Hematopoietic multipotent progenitor cell (in vitro differentiated cells): Measurements from ENCODE around the gene ITSN2. TPM values are rescaled to one million over a fixed set of nuclear protein-coding genes. Genes with fewer than 3 reads are reported as not detected.
"Not testable (repeated sequence)": the region's sequence is repeated elsewhere in the genome, so short reads cannot be mapped to it uniquely, and the experiment has no call there.

ENCODE experiments used
- DNase-seq, 3 donors: peaks; one replicate each; pipeline ENCODE4 v3.0.0-alpha.2; 2011 to 2015; ENCODE audit warnings: low read depth in 2 of 3, low spot score in 2 of 3
- total RNA-seq: library from RNA; depleted of rRNA; stranded (reverse); fragments of >200 nt; gene quantifications from one replicate; pipeline ENCODE4 v1.2.3, GENCODE V29; 2012

The ITSN2 gene
- 63.6 TPM for total RNA-seq

DNA sequence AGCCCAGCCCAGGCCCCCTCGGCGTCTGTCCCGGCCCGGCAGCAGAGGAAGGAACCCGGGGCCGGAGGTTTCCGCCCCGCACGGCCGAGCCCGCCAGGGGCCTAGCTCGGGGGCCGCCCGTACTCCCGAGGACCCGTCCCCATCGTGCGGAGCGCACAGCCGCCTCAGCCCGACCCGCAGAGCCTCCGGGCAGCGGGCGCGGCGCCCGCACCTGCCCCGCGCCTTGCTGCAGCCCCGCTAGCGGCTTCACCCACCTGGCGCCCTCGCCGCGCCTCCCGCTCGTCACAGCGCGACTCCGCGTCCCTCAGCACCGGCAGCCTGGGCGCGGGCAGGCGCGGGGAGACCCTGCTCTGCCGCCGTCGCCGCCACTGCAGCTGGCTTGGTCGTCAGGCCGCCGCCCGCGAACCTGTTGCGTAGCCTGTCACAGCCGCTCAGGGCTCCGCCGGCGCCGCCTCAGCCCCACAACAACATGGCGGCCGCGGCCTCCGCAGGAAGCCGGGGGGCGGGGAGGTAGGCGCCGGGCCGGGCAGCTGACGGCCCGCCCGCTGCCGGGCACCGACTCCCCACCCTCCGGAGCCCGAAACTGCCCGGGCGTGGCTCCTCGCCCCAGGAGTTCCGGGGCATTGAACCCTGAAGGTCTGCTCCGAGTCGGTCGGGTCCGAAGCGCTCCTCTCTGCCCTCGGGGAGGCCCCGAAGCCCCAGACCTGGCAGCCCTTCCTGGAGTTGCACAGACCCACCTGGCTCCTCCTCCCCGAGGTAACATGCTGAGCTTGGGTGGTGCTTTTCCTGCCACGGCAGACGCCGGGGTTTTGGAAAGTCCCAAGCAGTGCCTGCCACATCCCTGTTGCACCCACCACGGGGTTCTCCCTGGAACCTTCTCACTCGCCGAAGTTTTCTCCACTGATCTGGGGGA lies at the start of gene ITSN2:
Gene ITSN2, minus strand, starts transcription at position 487 of the 913 bp plus-strand sequence. CDS start 32,454 bp downstream, outside the sequence.
- peak; percentile 65 to 87 (median 87) for DNase-seq

- DNase-seq = no peak
These were observed 48.8 kb upstream of the ITSN2 start for GRCh38 chr2:24409171-24409570.

GRCh38 chr2:24408704-24409103 lies 48.4 kb upstream of the ITSN2 start:
- DNase-seq = not testable (repeated sequence)

DNA sequence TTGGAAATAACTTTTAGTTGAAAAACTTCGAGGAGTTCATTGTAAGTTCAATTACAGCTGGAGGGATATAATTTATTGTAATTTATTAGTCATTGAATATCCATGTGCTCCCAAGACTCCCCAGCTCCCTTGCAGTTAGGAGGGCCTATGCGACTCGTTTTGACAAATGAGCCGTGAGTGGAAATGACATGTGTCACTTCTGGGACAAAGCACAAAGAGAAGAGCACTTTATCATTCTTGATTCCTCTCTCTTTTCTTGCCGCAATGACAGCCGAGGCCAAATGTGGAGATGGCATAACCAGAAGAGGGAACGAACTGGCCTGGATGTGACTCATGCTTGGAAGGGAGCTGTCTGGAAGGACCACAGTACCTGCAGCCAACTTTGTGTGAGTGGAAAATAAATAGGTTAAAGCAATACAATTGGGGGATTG lies 44.2 kb upstream of the ITSN2 start:
- DNase-seq = no peak

DNA sequence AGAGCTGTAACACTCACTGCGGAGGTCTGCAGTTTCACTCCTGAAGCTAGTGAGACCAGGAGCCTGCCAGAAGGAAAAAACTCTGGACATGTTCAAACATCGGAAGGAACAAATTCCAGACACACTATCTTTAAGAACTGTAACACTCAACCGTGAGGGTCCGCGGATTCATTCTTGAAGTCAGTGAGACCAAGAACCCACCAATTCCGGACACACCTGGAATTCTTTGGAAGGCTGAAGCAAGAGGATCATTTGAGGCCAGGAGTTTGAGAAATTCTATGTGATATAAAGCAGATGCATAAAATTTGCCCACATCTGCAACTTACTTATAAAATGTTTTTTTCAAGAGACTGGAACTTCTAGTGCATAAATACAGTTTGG lies 43.5 kb upstream of the ITSN2 start:
- DNase-seq = no peak

DNA sequence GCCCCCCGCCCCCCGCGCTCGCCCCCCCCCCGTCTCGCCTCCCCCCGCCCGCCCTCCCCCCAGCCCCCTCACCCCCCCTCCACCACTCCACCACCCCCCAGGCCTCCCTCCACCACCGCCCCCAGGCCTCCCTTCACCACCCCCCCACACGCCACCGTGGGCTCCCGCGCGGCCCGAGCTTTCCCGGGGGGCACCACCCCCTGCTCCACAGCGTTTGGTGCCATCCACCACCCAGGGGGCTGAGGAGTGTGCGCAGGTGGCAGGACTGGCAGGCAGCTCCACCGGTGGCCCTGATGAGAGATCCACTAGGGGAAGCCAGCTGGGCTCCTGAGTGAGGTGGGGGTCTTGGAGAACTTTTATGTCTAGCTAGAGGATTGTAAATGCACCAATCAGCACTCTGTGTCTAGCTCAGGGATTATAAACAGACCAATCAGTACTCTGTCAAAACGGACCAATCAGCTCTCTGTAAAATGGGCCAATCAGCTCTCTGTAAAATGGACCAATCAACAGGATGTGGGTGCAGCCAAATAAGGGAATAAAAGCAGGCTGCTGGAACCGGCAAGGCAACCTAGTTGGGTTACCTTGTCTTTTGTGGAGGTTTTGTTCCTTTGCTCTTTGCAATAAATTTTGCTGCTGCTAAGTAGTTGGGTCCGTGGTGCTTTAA lies 43.0 kb upstream of the ITSN2 start:
- DNase-seq = no peak

- DNase-seq = no peak
These were observed 42.1 kb upstream of the ITSN2 start for GRCh38 chr2:24402242-24403097.

GRCh38 chr2:24400207-24400907 lies 40.0 kb upstream of the ITSN2 start:
- no peak for DNase-seq

- DNase-seq = no peak
These were observed 39.3 kb upstream of the ITSN2 start for GRCh38 chr2:24399434-24400206.

DNA sequence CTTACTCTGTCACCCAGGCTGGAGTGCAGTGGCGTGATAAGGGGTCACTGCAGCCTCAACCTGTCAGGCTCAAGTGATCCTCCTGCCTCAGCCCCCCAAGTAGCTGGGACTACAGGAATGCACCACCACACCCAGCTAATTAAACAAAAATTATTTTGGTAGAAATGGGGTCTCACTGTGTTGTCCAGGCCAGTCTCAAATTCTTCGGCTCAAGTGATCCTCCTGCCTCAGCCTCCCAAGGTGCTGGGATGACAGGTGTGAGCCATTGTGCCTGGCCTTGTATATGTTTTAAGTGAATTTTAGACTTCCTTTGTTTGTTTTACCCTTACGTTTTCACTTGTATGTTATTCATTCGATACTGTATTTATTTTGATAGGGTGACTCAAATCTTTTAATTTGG lies 34.7 kb upstream of the ITSN2 start:
- no peak for DNase-seq

GRCh38 chr2:24392542-24393059 lies 32.3 kb upstream of the ITSN2 start:
- no peak for DNase-seq

DNA sequence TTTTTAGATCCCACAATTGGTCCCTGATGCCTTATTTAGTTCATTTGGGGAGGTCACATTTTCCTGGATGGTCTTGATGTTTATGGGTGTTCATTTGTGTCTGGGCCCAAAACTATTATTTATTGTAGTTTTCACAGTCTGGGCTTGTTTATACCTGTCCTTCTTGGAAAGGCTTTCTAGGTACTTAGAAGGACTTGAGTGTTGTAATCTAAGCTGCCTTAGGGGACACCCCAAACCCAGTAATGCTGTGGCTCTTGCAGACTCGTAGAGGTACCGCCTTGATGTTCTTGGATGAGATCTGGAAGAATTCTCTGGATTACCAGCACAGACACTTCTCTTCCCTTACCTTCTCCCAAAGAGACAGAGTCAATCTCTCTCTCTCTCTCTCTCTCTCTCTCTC lies 25.0 kb upstream of the ITSN2 start:
- no peak for DNase-seq

- DNase-seq = peak; percentile 28 to 88 (median 69)
These were observed 22.2 kb upstream of the ITSN2 start for GRCh38 chr2:24382363-24383073.

- no peak for DNase-seq
These were observed 20.5 kb upstream of the ITSN2 start for GRCh38 chr2:24380820-24381219.

- DNase-seq = no peak
These were observed 15.2 kb upstream of the ITSN2 start for GRCh38 chr2:24375349-24376087.

DNA sequence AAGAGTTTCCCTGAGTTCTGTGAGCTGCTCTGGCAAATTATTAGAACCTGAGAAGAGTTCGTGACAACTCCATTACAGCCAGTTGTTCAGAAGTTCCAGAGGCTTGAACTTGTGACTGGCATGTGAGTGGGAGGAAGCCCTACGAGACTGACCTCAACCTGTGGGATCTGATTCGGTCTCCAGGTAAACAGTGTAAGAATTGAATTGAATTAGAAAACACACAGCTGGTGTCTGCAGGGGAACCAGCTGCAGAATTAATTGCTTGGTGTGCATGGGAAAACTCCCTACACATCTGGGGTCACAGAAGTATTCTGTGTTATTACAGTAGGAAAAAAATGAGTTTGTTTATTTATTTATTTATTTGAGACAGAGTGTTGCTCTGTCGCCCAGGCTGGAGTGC lies 14.0 kb upstream of the ITSN2 start:
- no peak for DNase-seq

DNA sequence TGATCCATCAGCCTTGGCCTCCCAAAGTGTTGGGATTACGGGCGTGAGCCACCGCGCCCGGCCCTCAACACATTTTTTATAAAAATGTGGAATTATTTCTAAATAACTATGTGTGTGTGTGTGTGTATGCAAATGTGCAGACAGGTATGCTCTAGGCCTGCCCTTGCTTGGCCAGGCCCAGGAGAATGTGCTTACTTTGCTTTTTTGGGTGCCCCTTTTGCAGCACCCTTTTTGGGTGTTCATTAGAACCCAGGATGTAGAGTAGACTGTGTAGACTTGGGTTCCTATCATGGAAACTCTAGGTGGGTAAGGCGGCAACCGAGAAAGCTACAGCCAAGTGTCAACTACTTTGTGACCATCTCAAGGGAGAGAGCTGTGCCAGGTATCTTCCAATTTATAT lies 11.7 kb upstream of the ITSN2 start:
- no peak for DNase-seq

GRCh38 chr2:24365826-24366225 lies 5.5 kb upstream of the ITSN2 start:
- DNase-seq = no peak
